DOHH2 (cell line): ENCODE results near the gene C13orf42.

Experiments used
- H3F3A ChIP-seq: fragments of 200-600 bp; sonication (generic), shearing (Covaris generic); 2 replicates; pipeline ENCODE4 v1.6.0; 2016; ENCODE audit warnings: antibody characterized with exemption, mild to moderate bottlenecking; ENCODE audit not compliant: control insufficient read depth, insufficient read depth
- H3K27ac ChIP-seq: fragments of 200-600 bp; sonication (generic); 2 replicates; pipeline ENCODE4 v1.5.1; 2014; ENCODE audit warnings: low read depth, mild to moderate bottlenecking, low read length, moderate library complexity
- H3K27me3 ChIP-seq: fragments of 200-600 bp; sonication (generic); 2 replicates; pipeline ENCODE4 v1.6.1; 2014; ENCODE audit warnings: mild to moderate bottlenecking, low read length, mixed read lengths; ENCODE audit not compliant: control insufficient read depth
- H3K36me3 ChIP-seq: fragments of 200-600 bp; sonication (generic); 2 replicates; pipeline ENCODE4 v1.6.1; 2014; ENCODE audit warnings: mild to moderate bottlenecking, low read length, moderate library complexity, mixed read lengths; ENCODE audit not compliant: control insufficient read depth
- H3K4me1 ChIP-seq: fragments of 200-600 bp; sonication (generic); 2 replicates; pipeline ENCODE4 v1.6.1; 2014; ENCODE audit warnings: mild to moderate bottlenecking, low read length, mixed read lengths; ENCODE audit not compliant: control insufficient read depth
- H3K4me2 ChIP-seq: fragments of 200-600 bp; sonication (generic); 2 replicates; pipeline ENCODE4 v1.6.0; 2014; ENCODE audit warnings: mild to moderate bottlenecking, low read length, moderate library complexity
- H3K4me3 ChIP-seq: fragments of 200-600 bp; sonication (generic); 2 replicates; pipeline ENCODE4 v1.5.1; 2014; ENCODE audit warnings: mild to moderate bottlenecking, low read length, mixed read lengths
- H3K79me2 ChIP-seq: fragments of 200-600 bp; sonication (generic); 2 replicates; pipeline ENCODE4 v1.6.1; 2014; ENCODE audit warnings: mild to moderate bottlenecking, low read length, mixed read lengths; ENCODE audit not compliant: control insufficient read depth
- H3K9me2 ChIP-seq: fragments of 200-600 bp; sonication (generic); replicated peaks from 2 replicates; pipeline ENCODE4 v1.6.1; 2014; ENCODE audit warnings: mild to moderate bottlenecking, low read length, mixed read lengths; ENCODE audit not compliant: control insufficient read depth
- H3K9me3 ChIP-seq: fragments of 200-600 bp; sonication (generic); 2 replicates; pipeline ENCODE4 v1.6.1; 2014; ENCODE audit warnings: antibody characterized with exemption, low read length, mixed read lengths; ENCODE audit not compliant: control insufficient read depth, insufficient read depth
- H4K20me1 ChIP-seq: fragments of 200-600 bp; sonication (generic); 2 replicates; pipeline ENCODE4 v1.6.0; 2014; ENCODE audit warnings: low read depth, mild to moderate bottlenecking, antibody characterized with exemption, low read length, moderate library complexity; ENCODE audit not compliant: control insufficient read depth, insufficient read depth
- CTCF ChIP-seq: fragments of 200-600 bp; sonication (generic); IDR thresholded peaks from one replicate; pipeline ENCODE4 v1.5.1; 2014; ENCODE audit warnings: antibody characterized with exemption, mild to moderate bottlenecking, low read depth, low read length; ENCODE audit not compliant: poor library complexity, severe bottlenecking
- EZH2phosphoT487 ChIP-seq: fragments of 200-600 bp; sonication (generic); IDR thresholded peaks from 2 replicates; pipeline ENCODE4 v1.6.1; 2017; ENCODE audit warnings: borderline replicate concordance, mild to moderate bottlenecking, antibody characterized with exemption, low read length, moderate library complexity, mixed read lengths

Gene C13orf42

GRCh38 chr13:51154029-51154555 is 43.0 kb upstream of the C13orf42 start:
- Histone ChIP-seq H3K4me3 (no peak overlapping the region), H3K27me3 (peaks cover 11% of the 10 kb centered on the region), H3K36me3 (no peaks in the 10 kb centered on the region), H3K9me3 (no peaks in the 10 kb centered on the region), H3F3A (no peaks in the 10 kb centered on the region), H3K27ac (no peak overlapping the region), H3K9me2 (no peaks in the 10 kb centered on the region), H3K79me2 (no peaks in the 10 kb centered on the region), H3K4me2 (no peak overlapping the region), H3K4me1 (no peaks in the 10 kb centered on the region), H4K20me1 (no peaks in the 10 kb centered on the region)
- TF ChIP-seq CTCF (no peak), EZH2phosphoT487 (no peak)

- peaks cover 11% of the 10 kb centered on the region for H3K27me3 ChIP-seq
- no peaks in the 10 kb centered on the region for H3K79me2 ChIP-seq
Observed at GRCh38 chr13:51153527-51153926, 42.5 kb upstream of the C13orf42 start.

GRCh38 chr13:51152701-51153100 is 41.6 kb upstream of the C13orf42 start:
- Histone ChIP-seq H3K4me1 (no peaks in the 10 kb centered on the region), H3K4me2 (no peak overlapping the region), H3F3A (no peaks in the 10 kb centered on the region), H3K27ac (no peak overlapping the region), H3K36me3 (no peaks in the 10 kb centered on the region), H3K4me3 (no peak overlapping the region), H3K79me2 (no peaks in the 10 kb centered on the region), H3K27me3 (peaks cover 14% of the 10 kb centered on the region), H4K20me1 (no peaks in the 10 kb centered on the region), H3K9me3 (no peaks in the 10 kb centered on the region), H3K9me2 (no peaks in the 10 kb centered on the region)
- TF ChIP-seq CTCF: no peak
- TF ChIP-seq EZH2phosphoT487: no peak

More at GRCh38 chr13:51153527-51153926, 42.5 kb upstream of the C13orf42 start:
- Histone ChIP-seq H3F3A (no peaks in the 10 kb centered on the region), H3K27ac (no peak overlapping the region), H3K4me2 (no peak overlapping the region), H3K36me3 (no peaks in the 10 kb centered on the region), H3K4me3 (no peak overlapping the region), H3K4me1 (no peaks in the 10 kb centered on the region), H4K20me1 (no peaks in the 10 kb centered on the region), H3K9me2 (no peaks in the 10 kb centered on the region), H3K9me3 (no peaks in the 10 kb centered on the region)
- TF ChIP-seq CTCF (no peak), EZH2phosphoT487 (no peak)

GRCh38 chr13:51151463-51151862 is 40.4 kb upstream of the C13orf42 start:
- Histone ChIP-seq H3K79me2 (no peaks in the 10 kb centered on the region), H4K20me1 (no peaks in the 10 kb centered on the region), H3K27ac (no peak overlapping the region)

More at GRCh38 chr13:51151463-51151862, 40.4 kb upstream of the C13orf42 start:
- H3K4me3 ChIP-seq: no peak overlapping the region
- H3K9me3 ChIP-seq: no peaks in the 10 kb centered on the region
- H3K4me2 ChIP-seq: no peak overlapping the region
- TF ChIP-seq EZH2phosphoT487: no peak
- TF ChIP-seq CTCF: no peak
- H3K36me3 ChIP-seq: no peaks in the 10 kb centered on the region
- H3K4me1 ChIP-seq: no peaks in the 10 kb centered on the region
- no peaks in the 10 kb centered on the region for H3F3A ChIP-seq
- peaks cover 14% of the 10 kb centered on the region for H3K27me3 ChIP-seq
- H3K9me2 ChIP-seq: no peaks in the 10 kb centered on the region
